SK-N-SH treated with all-trans-retinoic acid at 6 μM for 48 hours (cell line): ENCODE results near the gene SCAF8.

Experiments
- ATAC-seq: fragments of 200-7000 bp; cut with Tn5 transposase; 3 replicates; pipeline ENCODE4 v1.9.1; 2020; ENCODE audit warnings: mild to moderate bottlenecking, moderate library complexity
- BACH2 ChIP-seq: fragments of 250-450 bp; sonication (Bioruptor Pico); IDR thresholded peaks from 2 replicates; pipeline ENCODE4 v1.9.0; 2021; ENCODE audit warnings: mild to moderate bottlenecking, borderline replicate concordance
- CREB5 ChIP-seq: fragments of 250-450 bp; sonication (Bioruptor Pico); IDR thresholded peaks from 2 replicates; pipeline ENCODE4 v1.5.1; 2020; ENCODE audit warnings: low read depth, mild to moderate bottlenecking, moderate library complexity
- CSDC2 ChIP-seq: fragments of 250-450 bp; sonication (Bioruptor Pico); IDR thresholded peaks from 2 replicates; pipeline ENCODE4 v1.5.0; 2020; ENCODE audit warnings: mild to moderate bottlenecking, moderate library complexity
- CSRNP3 ChIP-seq: fragments of 250-450 bp; sonication (Bioruptor Pico); IDR thresholded peaks from 2 replicates; pipeline ENCODE4 v1.5.1; 2021; ENCODE audit warnings: mild to moderate bottlenecking, moderate library complexity
- ISL1 ChIP-seq: fragments of 250-450 bp; sonication (Bioruptor Pico); IDR thresholded peaks from 2 replicates; pipeline ENCODE4 v2.1.2; 2022; ENCODE audit warnings: mild to moderate bottlenecking, moderate library complexity
- OSR1 ChIP-seq: fragments of 250-450 bp; sonication (Bioruptor Pico); IDR thresholded peaks from 2 replicates; pipeline ENCODE4 v1.8.0; 2022; ENCODE audit warnings: moderate library complexity, mild to moderate bottlenecking, inconsistent platforms
- PATZ1 ChIP-seq: fragments of 250-450 bp; sonication (Bioruptor Pico); IDR thresholded peaks from 2 replicates; pipeline ENCODE4 v1.8.0; 2020; ENCODE audit warnings: mild to moderate bottlenecking, moderate library complexity, borderline replicate concordance
- POU6F1 ChIP-seq: fragments of 250-450 bp; sonication (Bioruptor Pico); IDR thresholded peaks from 2 replicates; pipeline ENCODE4 v1.8.0; 2021; ENCODE audit warnings: low read depth, mild to moderate bottlenecking, moderate library complexity, borderline replicate concordance
- RARB ChIP-seq: fragments of 250-450 bp; sonication (Bioruptor Pico); IDR thresholded peaks from 2 replicates; pipeline ENCODE4 v1.8.0; 2021; ENCODE audit warnings: mild to moderate bottlenecking, moderate library complexity
- TCF4 ChIP-seq: fragments of 250-450 bp; sonication (Bioruptor Pico); IDR thresholded peaks from 2 replicates; pipeline ENCODE4 v1.8.0; 2021; ENCODE audit warnings: mild to moderate bottlenecking, moderate library complexity, borderline replicate concordance
- TOX ChIP-seq: fragments of 250-450 bp; sonication (Bioruptor Pico); IDR thresholded peaks from 2 replicates; pipeline ENCODE4 v1.8.0; 2021; ENCODE audit warnings: mild to moderate bottlenecking, moderate library complexity, borderline replicate concordance
- TSHZ2 ChIP-seq: fragments of 250-450 bp; sonication (Bioruptor Pico); IDR thresholded peaks from 2 replicates; pipeline ENCODE4 v1.5.0; 2020; ENCODE audit warnings: mild to moderate bottlenecking, moderate library complexity
- ZFP3 ChIP-seq: fragments of 250-450 bp; sonication (Bioruptor Pico); IDR thresholded peaks from 2 replicates; pipeline ENCODE4 v1.5.0; 2020; ENCODE audit warnings: mild to moderate bottlenecking, moderate library complexity
- ZFP30 ChIP-seq: fragments of 450-650 bp; formaldehyde crosslinking; IDR thresholded peaks from 2 replicates; pipeline ENCODE4 v1.5.0; 2022; ENCODE audit warnings: mild to moderate bottlenecking, moderate library complexity
- ZNF565 ChIP-seq: fragments of 450-650 bp; formaldehyde crosslinking; conservative IDR thresholded peaks from 2 replicates; pipeline ENCODE4 v1.5.0; 2020; ENCODE audit warnings: low read depth, mild to moderate bottlenecking, moderate library complexity
- ZNF70 ChIP-seq: fragments of 450-650 bp; formaldehyde crosslinking; IDR thresholded peaks from 2 replicates; pipeline ENCODE4 v1.5.0; 2020; ENCODE audit warnings: mild to moderate bottlenecking, moderate library complexity

SCAF8 gene

GRCh38 chr6:154829970-154830369 lies 96.8 kb downstream of the SCAF8 start:
- peak; percentile 26; the same call in 1 of the 3 replicates for ATAC-seq
- TF ChIP-seq TCF4 (CRISPR knock-in tag) (peak; percentile 51; the same call in 1 of the 2 replicates), CSDC2 (no peak), ISL1 (CRISPR knock-in tag) (no peak), BACH2 (CRISPR knock-in tag) (no peak)
- TF ChIP-seq, all 23 proteins: peak for 1

- no peak for ATAC-seq
- TF ChIP-seq RARB (CRISPR knock-in tag) = no peak
- TF ChIP-seq CSRNP3 = no peak
- no peak for TF ChIP-seq ISL1 (CRISPR knock-in tag)
- TF ChIP-seq ZNF70 = no peak
- no peak for TF ChIP-seq BACH2 (CRISPR knock-in tag)
- no peak for TF ChIP-seq CREB5
- TF ChIP-seq CSDC2 = no peak
- no peak for TF ChIP-seq PATZ1 (CRISPR knock-in tag)
- TF ChIP-seq ZNF565 (CRISPR knock-in tag) = no peak
- no peak for TF ChIP-seq TOX (CRISPR knock-in tag)
- TF ChIP-seq TSHZ2 (CRISPR knock-in tag) = no peak
Observed at GRCh38 chr6:154830771-154831170, 97.6 kb downstream of the SCAF8 start.

- TF ChIP-seq ZFP3 (CRISPR knock-in tag) (no peak), CREB5 (no peak), CSRNP3 (no peak), PATZ1 (CRISPR knock-in tag) (no peak), ZNF70 (no peak), OSR1 (no peak), CSDC2 (no peak), ISL1 (CRISPR knock-in tag) (no peak)
- TF ChIP-seq, all 23 proteins: peak for 0
- ATAC-seq = no peak
Observed at GRCh38 chr6:154835307-154835706, 102.1 kb downstream of the SCAF8 start.

GRCh38 chr6:154839546-154839945 lies 106.3 kb downstream of the SCAF8 start:
- ATAC-seq = no peak
- TF ChIP-seq TSHZ2 (CRISPR knock-in tag) (no peak), ZFP30 (CRISPR knock-in tag) (no peak), BACH2 (CRISPR knock-in tag) (no peak), ZNF70 (no peak), POU6F1 (CRISPR knock-in tag) (no peak)
